HepG2 (cell line): ENCODE data around the gene U2SURP. TPM values are rescaled to one million over a fixed set of nuclear protein-coding genes. Genes with fewer than 3 reads are reported as not detected.
A peak's percentile ranks its signal among the peaks of the same experiment; 100 is the strongest.

Source experiments
- ATAC-seq: fragments of 200-7000 bp; cut with Tn5 transposase; 3 replicates; pipeline ENCODE4 v1.9.1; 2020; ENCODE audit warnings: mild to moderate bottlenecking, moderate library complexity
- BruUV-seq: library from RNA; stranded (reverse); fragments of 400-500 nt; replicated peaks from 2 replicates; lab custom pipeline; 2021; lab: Mats Ljungman, UMichigan
- CTCF ChIA-PET: fragments of 300-600 bp; formaldehyde crosslinking; extraction: SDS; loops from one replicate; lab custom pipeline; 2021; ENCODE audit warnings: low total read pairs, inconsistent platforms, low intra/inter-chr PET ratio; lab: Yijun Ruan, JAX
- POLR2A ChIA-PET: fragments of 350-600 bp; sonication (Branson Sonifier 250); formaldehyde crosslinking; loops from one replicate; lab custom pipeline; 2020; ENCODE audit warnings: antibody characterized with exemption, inconsistent platforms; lab: Yijun Ruan, JAX
- DNase-seq: peaks from one replicate; pipeline ENCODE4 v3.0.0-alpha.2; 2015; ENCODE audit warnings: low spot score
- FAIRE-seq: peaks from 3 replicates; lab custom pipeline; 2011; peaks lifted over from hg19 to GRCh38; lab: Jason Lieb, UNC
- H2AFZ ChIP-seq: one replicate; pipeline ENCODE4 v1.6.1; 2011; ENCODE audit warnings: low read length, inconsistent platforms
- H3K27ac ChIP-seq: fragments of 300-600 bp; 3 replicates; pipeline ENCODE4 v1.8.0; 2011; ENCODE audit warnings: mixed run types, mild to moderate bottlenecking, mixed read lengths, low read length, inconsistent platforms; ENCODE audit not compliant: insufficient read depth; ENCODE audit errors: extremely low read length
- H3K27me3 ChIP-seq, 2 experiments: fragments of 200-600 bp in 1 of 2; 2 replicates in 1 of 2; 3 replicates in 1 of 2; pipeline versions ENCODE4 v1.6.0 to v1.8.0; 2011; ENCODE audit warnings: low read length in 2 of 2, mild to moderate bottlenecking in 2 of 2, moderate library complexity in 2 of 2, inconsistent platforms in 1 of 2; ENCODE audit not compliant: insufficient read depth in 2 of 2, control insufficient read depth in 1 of 2
- H3K36me3 ChIP-seq, 2 experiments: fragments of 200-600 bp in 1 of 2; replicated peaks in 1 of 2; 2 replicates in 1 of 2; 3 replicates in 1 of 2; pipeline versions ENCODE4 v1.5.1 to v1.8.0; 2011; ENCODE audit warnings: low read length in 2 of 2, inconsistent platforms in 1 of 2; ENCODE audit not compliant: insufficient read depth in 2 of 2, control insufficient read depth in 1 of 2
- H3K4me1 ChIP-seq: 2 replicates; pipeline ENCODE4 v1.5.1; 2012; ENCODE audit warnings: low read length, inconsistent platforms; ENCODE audit not compliant: insufficient read depth
- H3K4me2 ChIP-seq: 2 replicates; pipeline ENCODE4 v1.6.0; 2011; ENCODE audit warnings: low read depth, low read length, inconsistent platforms
- H3K4me3 ChIP-seq, 3 experiments: fragments of 200-600 bp in 1 of 3; sonication (generic), shearing (Covaris generic) in 1 of 3; replicated peaks in 1 of 3; 2 replicates each; pipeline ENCODE4 v1.5.1; 2011 to 2016; ENCODE audit warnings: low read length in 3 of 3, inconsistent platforms in 2 of 3, low read depth in 2 of 3, mild to moderate bottlenecking in 2 of 3, control low read depth in 1 of 3, mixed read lengths in 1 of 3; ENCODE audit not compliant: insufficient read depth in 1 of 3
- H3K79me2 ChIP-seq: one replicate; pipeline ENCODE4 v1.6.1; 2011; ENCODE audit warnings: low read length, inconsistent platforms; ENCODE audit not compliant: insufficient read depth
- H3K9ac ChIP-seq: 2 replicates; pipeline ENCODE4 v1.6.0; 2011; ENCODE audit warnings: mild to moderate bottlenecking, low read depth, low read length, inconsistent platforms; ENCODE audit not compliant: insufficient read depth
- H3K9me3 ChIP-seq: 2 replicates; pipeline ENCODE4 v1.5.1; 2012; ENCODE audit warnings: mild to moderate bottlenecking, low read length
- H4K20me1 ChIP-seq: 2 replicates; pipeline ENCODE4 v1.6.0; 2011; ENCODE audit warnings: inconsistent platforms, mild to moderate bottlenecking, low read length, moderate library complexity; ENCODE audit not compliant: insufficient read depth
- BRCA1 ChIP-seq: sonication (generic); formaldehyde crosslinking; IDR thresholded peaks from 2 replicates; pipeline ENCODE4 v1.4.0; 2020; ENCODE audit warnings: missing genetic modification reagents
- HOXA9 ChIP-seq: sonication (generic); formaldehyde crosslinking; IDR thresholded peaks from 2 replicates; pipeline ENCODE4 v1.8.1; 2022; ENCODE audit warnings: missing genetic modification reagents, mild to moderate bottlenecking, moderate library complexity, borderline replicate concordance
- MATR3 ChIP-seq: sonication (generic); formaldehyde crosslinking; IDR thresholded peaks from 2 replicates; pipeline ENCODE4 v1.4.0; 2020; ENCODE audit warnings: missing genetic modification reagents
- NCOR1 ChIP-seq: fragments of 200-600 bp; sonication (generic); IDR thresholded peaks from 2 replicates; pipeline ENCODE4 v1.7.0; 2017; ENCODE audit warnings: antibody characterized with exemption, low read length, borderline replicate concordance
- POLR2G ChIP-seq: fragments of 200-400 bp; formaldehyde crosslinking; IDR thresholded peaks from 2 replicates; pipeline ENCODE4 v1.6.1; 2018; ENCODE audit warnings: mild to moderate bottlenecking, low read depth, low read length, moderate library complexity
- RBM22 ChIP-seq: fragments of 200-400 bp; formaldehyde crosslinking; optimal IDR thresholded peaks from 2 replicates; pipeline ENCODE3; 2017; ENCODE audit warnings: mild to moderate bottlenecking, low read length, moderate library complexity
- RXRB ChIP-seq: IDR thresholded peaks from 2 replicates; pipeline ENCODE4 v1.6.1; 2016; ENCODE audit warnings: borderline replicate concordance, missing genetic modification reagents, missing compliant biosample characterization
- TRIM24 ChIP-seq: sonication (generic); formaldehyde crosslinking; IDR thresholded peaks from 2 replicates; pipeline ENCODE4 v1.8.0; 2022; ENCODE audit warnings: mild to moderate bottlenecking, missing genetic modification reagents
- ZNF12 ChIP-seq: sonication (generic); formaldehyde crosslinking; IDR thresholded peaks from 2 replicates; pipeline ENCODE4 v1.5.0; 2020; ENCODE audit warnings: missing genetic modification reagents
- ZNF20 ChIP-seq: sonication (generic); formaldehyde crosslinking; IDR thresholded peaks from 2 replicates; pipeline ENCODE4 v1.4.0; 2020; ENCODE audit warnings: mild to moderate bottlenecking, moderate library complexity, missing genetic modification reagents
- ZNF260 ChIP-seq: sonication (generic); formaldehyde crosslinking; IDR thresholded peaks from 2 replicates; pipeline ENCODE4 v1.4.0; 2020; ENCODE audit warnings: missing genetic modification reagents, low read depth, mild to moderate bottlenecking, borderline replicate concordance
- WGBS: methylation state at CpG from one replicate; pipeline ENCODE4 v1.1.6; 2017; ENCODE audit warnings: low lambda C conversion rate; 5-methylcytosine and 5-hydroxymethylcytosine counted together
- in situ Hi-C: cut with HindIII; loops from 2 replicates; pipeline ENCODE4 v1.10.0; 2017; ENCODE audit warnings: low pct_unique_long_range_greater_than_20kb; ENCODE audit not compliant: extremely low pct_ligation_motif_present
- intact Hi-C: fragments of 100-400 bp; cut with micrococcal nuclease; formaldehyde crosslinking; loops from one replicate; pipeline ENCODE4 v1.10.0; 2022; ENCODE audit not compliant: unreplicated experiment
- polyA plus RNA-seq, 8 experiments: library from polyadenylated mRNA; depleted of rRNA in 3 of 8; stranded (reverse) in 7 of 8; unstranded in 1 of 8; fragments of >200 nt; fragmentation: Illumina TruSeq in 4 of 8; extraction: Trizol in 4 of 8; gene quantifications; 2 replicates each; pipeline versions ENCODE4 v1.2.1 to v1.2.3, GENCODE V29; 2011 to 2016; ENCODE audit warnings: low read depth in 4 of 8, missing spikeins in 1 of 8, mixed read lengths in 1 of 8; ENCODE audit not compliant: insufficient read depth in 1 of 8
- total RNA-seq, 5 experiments: library from RNA; depleted of rRNA; stranded (reverse); fragments of >200 nt; fragmentation: Illumina TruSeq; extraction: Trizol; gene quantifications; 2 replicates each; pipeline ENCODE4 v1.2.3, GENCODE V29; 2016; ENCODE audit warnings: low read depth in 1 of 5
- TF ChIP-seq, protein P1 (sequence below): sonication (generic); formaldehyde crosslinking; IDR thresholded peaks from 2 replicates; pipeline ENCODE4 v1.4.0; 2020; ENCODE audit warnings: mild to moderate bottlenecking, missing genetic modification reagents
- TF ChIP-seq, protein P2 (sequence below): sonication (generic); formaldehyde crosslinking; IDR thresholded peaks from 2 replicates; pipeline ENCODE4 v1.5.1; 2020; ENCODE audit warnings: mild to moderate bottlenecking, missing genetic modification reagents, borderline replicate concordance
- TF ChIP-seq, protein P3 (sequence below): sonication (generic); formaldehyde crosslinking; IDR thresholded peaks from 2 replicates; pipeline ENCODE4 v1.8.1; 2023; ENCODE audit warnings: missing genetic modification reagents, inconsistent platforms, borderline replicate concordance

Gene U2SURP
- total and polyA plus RNA-seq, 2 of the 13 experiments (the other 11 are each of a cell fraction or from before 2014, with no cell fraction given), result 55.9 to 173 TPM

DNA sequence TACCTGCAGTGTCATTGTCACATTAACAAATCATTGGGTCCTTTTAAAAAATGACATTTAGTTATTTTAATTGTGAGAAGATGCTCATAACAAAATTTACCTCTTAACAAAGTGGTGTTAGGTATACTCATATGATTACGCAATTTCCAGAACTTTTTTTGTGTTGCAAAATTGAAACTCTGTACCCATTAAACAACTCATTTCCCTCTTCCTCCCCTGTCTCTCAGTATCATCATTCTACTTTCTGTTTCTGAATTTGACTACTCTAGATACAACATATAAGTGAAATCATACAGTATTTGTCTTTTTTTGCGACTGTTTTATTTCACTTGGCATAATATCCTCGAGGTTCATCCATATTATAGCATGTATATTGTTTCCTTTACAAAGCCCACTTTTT is 59.5 kb downstream of the U2SURP start (continued):
- TF ChIP-seq, protein P1, sequence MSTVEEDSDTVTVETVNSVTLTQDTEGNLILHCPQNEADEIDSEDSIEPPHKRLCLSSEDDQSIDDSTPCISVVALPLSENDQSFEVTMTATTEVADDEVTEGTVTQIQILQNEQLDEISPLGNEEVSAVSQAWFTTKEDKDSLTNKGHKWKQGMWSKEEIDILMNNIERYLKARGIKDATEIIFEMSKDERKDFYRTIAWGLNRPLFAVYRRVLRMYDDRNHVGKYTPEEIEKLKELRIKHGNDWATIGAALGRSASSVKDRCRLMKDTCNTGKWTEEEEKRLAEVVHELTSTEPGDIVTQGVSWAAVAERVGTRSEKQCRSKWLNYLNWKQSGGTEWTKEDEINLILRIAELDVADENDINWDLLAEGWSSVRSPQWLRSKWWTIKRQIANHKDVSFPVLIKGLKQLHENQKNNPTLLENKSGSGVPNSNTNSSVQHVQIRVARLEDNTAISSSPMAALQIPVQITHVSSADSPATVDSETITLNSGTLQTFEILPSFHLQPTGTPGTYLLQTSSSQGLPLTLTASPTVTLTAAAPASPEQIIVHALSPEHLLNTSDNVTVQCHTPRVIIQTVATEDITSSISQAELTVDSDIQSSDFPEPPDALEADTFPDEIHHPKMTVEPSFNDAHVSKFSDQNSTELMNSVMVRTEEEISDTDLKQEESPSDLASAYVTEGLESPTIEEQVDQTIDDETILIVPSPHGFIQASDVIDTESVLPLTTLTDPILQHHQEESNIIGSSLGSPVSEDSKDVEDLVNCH (CRISPR knock-in tag), result no peak
- TF ChIP-seq, protein P2, sequence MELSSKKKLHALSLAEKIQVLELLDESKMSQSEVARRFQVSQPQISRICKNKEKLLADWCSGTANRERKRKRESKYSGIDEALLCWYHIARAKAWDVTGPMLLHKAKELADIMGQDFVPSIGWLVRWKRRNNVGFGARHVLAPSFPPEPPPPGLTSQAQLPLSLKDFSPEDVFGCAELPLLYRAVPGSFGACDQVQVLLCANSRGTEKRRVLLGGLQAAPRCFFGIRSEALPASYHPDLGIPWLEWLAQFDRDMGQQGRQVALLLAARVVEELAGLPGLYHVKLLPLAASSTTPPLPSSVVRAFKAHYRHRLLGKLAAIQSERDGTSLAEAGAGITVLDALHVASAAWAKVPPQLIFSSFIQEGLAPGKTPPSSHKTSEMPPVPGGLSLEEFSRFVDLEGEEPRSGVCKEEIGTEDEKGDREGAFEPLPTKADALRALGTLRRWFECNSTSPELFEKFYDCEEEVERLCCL (CRISPR knock-in tag), result no peak

DNA sequence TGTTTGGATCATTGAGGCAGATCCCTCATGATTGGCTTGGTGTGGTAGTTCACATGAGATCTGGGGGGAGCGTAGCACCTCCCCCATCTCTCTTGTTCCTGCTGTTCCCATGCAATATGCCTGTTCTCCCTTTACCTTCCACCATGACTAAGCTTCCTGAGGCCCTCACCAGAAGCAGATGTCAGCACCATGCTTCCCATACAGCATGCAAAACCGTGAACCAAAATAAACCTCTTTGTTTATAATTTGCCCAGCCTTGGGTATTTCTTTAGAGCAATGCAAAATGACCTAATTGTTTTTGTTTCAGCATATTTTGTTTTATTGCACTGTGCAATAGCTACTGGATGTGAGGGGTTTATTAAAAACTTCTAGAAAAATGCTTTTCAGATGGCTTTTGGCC is 61.6 kb downstream of the U2SURP start:
- Histone ChIP-seq H3K4me3 (no peak overlapping the region), H3K36me3 (peaks cover 0 to 17% of the 10 kb centered on the region in 2 experiments; a peak in 4 of 5 replicates), H3K27me3 (no peaks in the 10 kb centered on the region), H3K79me2 (no peaks in the 10 kb centered on the region), H3K27ac (no peak overlapping the region), H3K4me1 (peaks cover 8% of the 10 kb centered on the region; the same call in 1 of the 2 replicates), H3K9me3 (no peaks in the 10 kb centered on the region), H4K20me1 (no peaks in the 10 kb centered on the region), H3K4me2 (no peak overlapping the region), H2AFZ (no peak overlapping the region), H3K9ac (no peak overlapping the region)
- TF ChIP-seq RXRB (CRISPR knock-in tag), result no peak
- TF ChIP-seq RBM22, result peak; percentile 47
- 0 out of 2 replicates have a peak, but pooled peaks have one; percentile 37 for TF ChIP-seq POLR2G
- no peak for TF ChIP-seq MATR3 (CRISPR knock-in tag)
- no peak for TF ChIP-seq BRCA1 (CRISPR knock-in tag)
- no peak for TF ChIP-seq NCOR1
- TF ChIP-seq ZNF260, result no peak
- TF ChIP-seq, protein P3, sequence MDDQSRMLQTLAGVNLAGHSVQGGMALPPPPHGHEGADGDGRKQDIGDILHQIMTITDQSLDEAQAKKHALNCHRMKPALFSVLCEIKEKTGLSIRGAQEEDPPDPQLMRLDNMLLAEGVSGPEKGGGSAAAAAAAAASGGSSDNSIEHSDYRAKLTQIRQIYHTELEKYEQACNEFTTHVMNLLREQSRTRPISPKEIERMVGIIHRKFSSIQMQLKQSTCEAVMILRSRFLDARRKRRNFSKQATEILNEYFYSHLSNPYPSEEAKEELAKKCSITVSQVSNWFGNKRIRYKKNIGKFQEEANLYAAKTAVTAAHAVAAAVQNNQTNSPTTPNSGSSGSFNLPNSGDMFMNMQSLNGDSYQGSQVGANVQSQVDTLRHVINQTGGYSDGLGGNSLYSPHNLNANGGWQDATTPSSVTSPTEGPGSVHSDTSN (CRISPR knock-in tag), result no peak
- no peak for TF ChIP-seq TRIM24 (CRISPR knock-in tag)
- no peak for TF ChIP-seq ZNF12 (CRISPR knock-in tag)
- TF ChIP-seq ZNF20, result no peak
- no peak for TF ChIP-seq HOXA9 (CRISPR knock-in tag)
- POLR2A ChIA-PET, result no interaction called here
- ATAC-seq (no peak), DNase-seq (no peak), FAIRE-seq (no peak)
- CTCF ChIA-PET, result no interaction called here
- in situ Hi-C loops, result no loop called here
- no TSS peak for BruUV-seq
- intact Hi-C loops, result no loop called here
- 100% methylated on average over 2 of the region's 2 CpGs for WGBS
